Activated CD8-positive, alpha-beta T cell treated with anti-CD3 and anti-CD28 coated beads, Interleukin-2, amount 10 ng/mL, durations not matched to agents 7 days and 5 days (primary cell): ENCODE results near the gene TMEM239. TPM values are rescaled to one million over a fixed set of nuclear protein-coding genes. Genes with fewer than 3 reads are reported as not detected.
A peak's percentile ranks its signal among the peaks of the same experiment; 100 is the strongest.
"Not testable (repeated sequence)": the region's sequence is repeated elsewhere in the genome, so short reads cannot be mapped to it uniquely, and the experiment has no call there.

Experiments
- ATAC-seq: fragments of 150-1000 bp; cut with Tn5 transposase; one replicate; pipeline ENCODE4 v1.10.0; 2021; ENCODE audit warnings: moderate library complexity
- CTCF ChIA-PET: fragments of 350-600 bp; sonication (Branson Sonifier 250); formaldehyde crosslinking; loops from one replicate; lab custom pipeline; 2021; ENCODE audit warnings: antibody characterized with exemption; lab: Charles Lee
- POLR2A ChIA-PET: fragments of 350-600 bp; sonication (Branson Sonifier 250); formaldehyde crosslinking; loops from one replicate; lab custom pipeline; 2021; ENCODE audit warnings: antibody characterized with exemption; lab: Charles Lee
- DNase-seq: peaks from one replicate; pipeline ENCODE4 v3.0.0-alpha.2; 2020
- H3K27ac Mint-ChIP-seq: one replicate; pipeline ENCODE4 v1.8.0; 2021; ENCODE audit warnings: mild to moderate bottlenecking, mixed read lengths
- H3K27me3 Mint-ChIP-seq: one replicate; pipeline ENCODE4 v1.8.0; 2021; ENCODE audit warnings: low read depth, mixed read lengths
- H3K36me3 Mint-ChIP-seq: one replicate; pipeline ENCODE4 v1.8.0; 2021; ENCODE audit warnings: low read depth, mixed read lengths
- H3K4me1 Mint-ChIP-seq: one replicate; pipeline ENCODE4 v1.8.0; 2021; ENCODE audit warnings: low read depth, mixed read lengths
- H3K4me3 Mint-ChIP-seq: one replicate; pipeline ENCODE4 v1.8.0; 2021; ENCODE audit warnings: mild to moderate bottlenecking, mixed read lengths
- H3K9me3 Mint-ChIP-seq: one replicate; pipeline ENCODE4 v1.8.0; 2022; ENCODE audit warnings: mixed read lengths; ENCODE audit not compliant: insufficient read depth
- total RNA-seq, 2 experiments: library from RNA; stranded (reverse); gene quantifications; one replicate each; pipeline ENCODE4 v1.2.3, GENCODE V29; 2021

The TMEM239 gene
- total RNA-seq, 2 experiments from 2014 or later: not detected

GRCh38 chr20:2801286-2801728 is 14.9 kb upstream of the TMEM239 start:
- H3K27ac Mint-ChIP-seq: no peak overlapping the region
- POLR2A ChIA-PET: interaction anchor here (0.5 to 1.3 kb wide), 3 partner anchors 8 to 331 kb away, joined by 3 to 4 read pairs (median 3); partner anchors contain the start of gene VPS16

GRCh38 chr20:2804041-2804828 is 11.9 kb upstream of the TMEM239 start:
- H3K9me3 Mint-ChIP-seq: no peaks in the 10 kb centered on the region
- no peak overlapping the region for H3K27ac Mint-ChIP-seq
- no peak for ATAC-seq
- peaks cover 21% of the 10 kb centered on the region for H3K4me1 Mint-ChIP-seq
- no peak overlapping the region for H3K4me3 Mint-ChIP-seq
- ChIA-PET CTCF (no interaction called here), POLR2A (interaction anchor here (0.6 kb wide), 1 partner anchor 22 kb away, joined by 3 read pairs; no protein-coding TSS in a partner anchor)
- no peak for DNase-seq
- peaks cover 3% of the 10 kb centered on the region for H3K36me3 Mint-ChIP-seq
- H3K27me3 Mint-ChIP-seq: peaks cover 67% of the 10 kb centered on the region

More at GRCh38 chr20:2801286-2801728, 14.9 kb upstream of the TMEM239 start:
- H3K4me1 Mint-ChIP-seq: peaks cover 32% of the 10 kb centered on the region
- peak overlapping the region; percentile 60 for H3K4me3 Mint-ChIP-seq
- H3K9me3 Mint-ChIP-seq: no peaks in the 10 kb centered on the region
- peaks cover 3% of the 10 kb centered on the region for H3K36me3 Mint-ChIP-seq
- ATAC-seq (no peak), DNase-seq (no peak)
- H3K27me3 Mint-ChIP-seq: peaks cover 58% of the 10 kb centered on the region
- CTCF ChIA-PET: interaction anchor here (0.7 to 1.0 kb wide), 2 partner anchors 20 to 42 kb away, joined by 3 to 4 read pairs; no protein-coding TSS in a partner anchor

GRCh38 chr20:2804852-2805688 is 11.1 kb upstream of the TMEM239 start:
- CTCF ChIA-PET: no interaction called here
- peaks cover under 1% of the 10 kb centered on the region for H3K36me3 Mint-ChIP-seq
- no peaks in the 10 kb centered on the region for H3K9me3 Mint-ChIP-seq
- H3K27me3 Mint-ChIP-seq: peaks cover 58% of the 10 kb centered on the region
- H3K27ac Mint-ChIP-seq: no peak overlapping the region
- no peak for ATAC-seq
- peaks cover 12% of the 10 kb centered on the region for H3K4me1 Mint-ChIP-seq
- DNase-seq: no peak
- POLR2A ChIA-PET: interaction anchor here (0.6 kb wide), 1 partner anchor 21 kb away, joined by 3 read pairs; no protein-coding TSS in a partner anchor
- H3K4me3 Mint-ChIP-seq: no peak overlapping the region

- DNase-seq (no peak), ATAC-seq (no peak)
- H3K4me1 Mint-ChIP-seq: peaks cover 9% of the 10 kb centered on the region
- CTCF ChIA-PET: no interaction called here
- no peaks in the 10 kb centered on the region for H3K36me3 Mint-ChIP-seq
- H3K9me3 Mint-ChIP-seq: no peaks in the 10 kb centered on the region
- H3K27ac Mint-ChIP-seq: no peak overlapping the region
- POLR2A ChIA-PET: no interaction called here
- H3K27me3 Mint-ChIP-seq: peaks cover 57% of the 10 kb centered on the region
- no peak overlapping the region for H3K4me3 Mint-ChIP-seq
Observed at GRCh38 chr20:2805689-2806350, 10.3 kb upstream of the TMEM239 start.

GRCh38 chr20:2806351-2806701 is 9.8 kb upstream of the TMEM239 start:
- POLR2A ChIA-PET: no interaction called here
- CTCF ChIA-PET: no interaction called here
- Mint-ChIP-seq H3K36me3 (no peaks in the 10 kb centered on the region), H3K27ac (no peak overlapping the region), H3K9me3 (no peaks in the 10 kb centered on the region), H3K27me3 (peaks cover 57% of the 10 kb centered on the region), H3K4me1 (peaks cover 4% of the 10 kb centered on the region), H3K4me3 (no peak overlapping the region)
- no peak for ATAC-seq
- no peak for DNase-seq

- CTCF ChIA-PET: no interaction called here
- ATAC-seq (no peak), DNase-seq (no peak)
- H3K4me1 Mint-ChIP-seq: no peaks in the 10 kb centered on the region
- H3K36me3 Mint-ChIP-seq: no peaks in the 10 kb centered on the region
- peaks cover 57% of the 10 kb centered on the region for H3K27me3 Mint-ChIP-seq
- H3K27ac Mint-ChIP-seq: no peak overlapping the region
- POLR2A ChIA-PET: no interaction called here
- no peak overlapping the region for H3K4me3 Mint-ChIP-seq
- H3K9me3 Mint-ChIP-seq: peaks cover 2% of the 10 kb centered on the region
Observed at GRCh38 chr20:2807019-2807418, 9.1 kb upstream of the TMEM239 start.

- H3K27ac Mint-ChIP-seq, H3K4me3 Mint-ChIP-seq, POLR2A ChIA-PET, H3K4me1 Mint-ChIP-seq, ATAC-seq, CTCF ChIA-PET, H3K36me3 Mint-ChIP-seq, DNase-seq, H3K9me3 Mint-ChIP-seq: not testable (repeated sequence)
- H3K27me3 Mint-ChIP-seq: peaks cover 57% of the 10 kb centered on the region
Observed at GRCh38 chr20:2807929-2808328, 8.2 kb upstream of the TMEM239 start.

GRCh38 chr20:2809690-2810089 is 6.5 kb upstream of the TMEM239 start:
- H3K27me3 Mint-ChIP-seq: peaks cover 60% of the 10 kb centered on the region
- ATAC-seq (no peak), DNase-seq (no peak)
- H3K4me1 Mint-ChIP-seq: no peaks in the 10 kb centered on the region
- CTCF ChIA-PET: no interaction called here
- H3K4me3 Mint-ChIP-seq: no peak overlapping the region
- no peaks in the 10 kb centered on the region for H3K36me3 Mint-ChIP-seq
- POLR2A ChIA-PET: no interaction called here
- H3K9me3 Mint-ChIP-seq: peaks cover 6% of the 10 kb centered on the region
- no peak overlapping the region for H3K27ac Mint-ChIP-seq

- Mint-ChIP-seq H3K27me3 (peaks cover 47% of the 10 kb centered on the region), H3K27ac (no peak overlapping the region), H3K4me1 (no peaks in the 10 kb centered on the region), H3K9me3 (peaks cover 6% of the 10 kb centered on the region), H3K4me3 (no peak overlapping the region), H3K36me3 (no peaks in the 10 kb centered on the region)
- CTCF ChIA-PET: no interaction called here
- POLR2A ChIA-PET: interaction anchor here (0.6 kb wide), 1 partner anchor 174 kb away, joined by 3 read pairs; no protein-coding TSS in a partner anchor
- DNase-seq (no peak), ATAC-seq (no peak)
Observed at GRCh38 chr20:2812189-2812588, 4.0 kb upstream of the TMEM239 start.

GRCh38 chr20:2814076-2814475 is 2.1 kb upstream of the TMEM239 start:
- ATAC-seq (no peak), DNase-seq (no peak)
- H3K27me3 Mint-ChIP-seq: peaks cover 52% of the 10 kb centered on the region
- H3K27ac Mint-ChIP-seq: no peak overlapping the region
- no peaks in the 10 kb centered on the region for H3K36me3 Mint-ChIP-seq
- peaks cover 6% of the 10 kb centered on the region for H3K9me3 Mint-ChIP-seq
- CTCF ChIA-PET: interaction anchor here (0.6 kb wide), 1 partner anchor 47 kb away, joined by 4 read pairs; no protein-coding TSS in a partner anchor
- peaks cover 4% of the 10 kb centered on the region for H3K4me1 Mint-ChIP-seq
- H3K4me3 Mint-ChIP-seq: no peak overlapping the region
- POLR2A ChIA-PET: no interaction called here

GRCh38 chr20:2814587-2815051 is 1.5 kb upstream of the TMEM239 start, which contains the start of gene C20orf141:
Gene C20orf141 (plus strand): TSS chr20:2814987. CDS start chr20:2815185, 198 bp downstream.
- Mint-ChIP-seq H3K36me3 (no peaks in the 10 kb centered on the region), H3K4me3 (no peak within 1 kb of the TSS), H3K27me3 (peaks cover 54% of the 10 kb centered on the region), H3K27ac (no peak within 1 kb of the TSS), H3K9me3 (peaks cover 6% of the 10 kb centered on the region), H3K4me1 (peaks cover 4% of the 10 kb centered on the region)
- CTCF ChIA-PET: no interaction called here
- POLR2A ChIA-PET: no interaction called here
- no peak for DNase-seq
- no peak for ATAC-seq
